ENCODE measurements around the gene TXNDC9. TPM values are rescaled to one million over a fixed set of nuclear protein-coding genes. Genes with fewer than 3 reads are reported as not detected.

TXNDC9 gene
- total and polyA plus RNA-seq, 2 of the 8 experiments (the other 6 are each of a cell fraction or from before 2014, with no cell fraction given), result 12.9 to 35.6 TPM

GRCh38 chr2:99335911-99336803, at the start of gene TXNDC9 (continued):
- peak; percentile 92 for TF ChIP-seq SIX5 (IDR thresholded peaks at IDR 0.05; ENCODE audit: low read depth, low read length)
